Stimulated activated CD8-positive, alpha-beta memory T cell treated with anti-CD3 and anti-CD28 coated beads, Interleukin-2, amount 100 ng/mL, for 48 hours (primary cell): ENCODE measurements around the gene MTFR1L.
"Not testable (repeated sequence)": the region's sequence is repeated elsewhere in the genome, so short reads cannot be mapped to it uniquely, and the experiment has no call there.

Source experiments
- DNase-seq, 2 donors: peaks; one replicate each; pipeline ENCODE4 v3.0.0-alpha.2; 2020; ENCODE audit warnings: low read depth in 2 of 2

Gene MTFR1L

DNA sequence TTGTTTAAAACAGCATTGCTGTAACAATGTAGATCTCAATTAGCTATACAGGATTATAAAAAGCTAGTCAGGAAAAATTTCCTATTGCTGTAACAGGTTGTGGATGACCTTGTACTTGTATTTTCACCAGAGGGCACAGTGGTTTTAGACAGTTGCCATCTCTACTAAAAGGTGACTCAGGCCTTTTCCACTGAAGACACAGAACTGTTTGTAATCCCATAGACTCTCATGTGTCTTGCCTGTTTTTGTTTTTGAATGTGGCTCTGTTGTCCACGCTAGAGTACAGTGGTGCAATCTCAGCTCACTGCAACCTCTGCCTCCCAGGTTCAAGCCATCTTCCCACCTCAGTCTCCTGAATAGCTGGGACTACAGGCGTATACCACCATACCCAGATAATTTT lies 5.9 kb downstream of the MTFR1L start:
- no peak for DNase-seq

DNA sequence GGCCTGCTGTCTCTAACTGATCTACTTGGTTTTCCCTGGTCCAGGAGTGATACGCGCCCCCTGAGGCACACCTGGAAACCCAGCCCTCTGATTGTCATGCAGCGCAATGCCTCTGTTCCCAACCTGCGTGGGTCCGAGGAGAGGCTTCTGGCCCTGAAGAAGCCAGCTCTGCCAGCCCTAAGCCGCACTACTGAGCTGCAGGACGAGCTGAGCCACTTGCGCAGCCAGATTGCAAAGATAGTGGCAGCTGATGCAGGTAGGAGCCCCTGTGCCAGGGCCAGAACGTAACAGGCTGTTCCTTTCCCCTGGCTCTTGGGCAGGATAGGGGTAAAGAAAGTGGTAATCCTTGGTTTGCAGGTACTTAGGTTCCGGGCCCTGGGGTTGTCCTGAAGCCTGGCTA lies 6.8 kb downstream of the MTFR1L start:
- DNase-seq = no peak

DNA sequence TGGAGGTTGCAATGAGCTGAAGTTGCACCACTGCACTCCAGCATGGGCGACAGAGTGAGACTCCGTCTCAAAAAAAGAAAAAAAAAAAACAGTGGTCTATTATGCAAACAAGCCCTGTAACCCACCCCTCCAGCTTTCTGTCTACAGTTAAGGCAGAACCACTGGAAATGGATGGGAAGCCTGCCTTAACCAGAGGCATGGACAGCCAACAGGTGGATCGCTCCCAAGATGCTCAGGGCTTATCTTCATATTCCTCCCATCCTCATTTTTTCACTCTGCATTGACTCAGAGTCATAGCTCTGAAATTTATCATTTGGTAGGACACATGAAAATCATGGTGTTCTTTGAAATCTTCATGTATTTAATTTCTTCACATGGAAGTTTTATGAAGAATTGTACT lies 8.7 kb downstream of the MTFR1L start:
- no peak for DNase-seq

DNA sequence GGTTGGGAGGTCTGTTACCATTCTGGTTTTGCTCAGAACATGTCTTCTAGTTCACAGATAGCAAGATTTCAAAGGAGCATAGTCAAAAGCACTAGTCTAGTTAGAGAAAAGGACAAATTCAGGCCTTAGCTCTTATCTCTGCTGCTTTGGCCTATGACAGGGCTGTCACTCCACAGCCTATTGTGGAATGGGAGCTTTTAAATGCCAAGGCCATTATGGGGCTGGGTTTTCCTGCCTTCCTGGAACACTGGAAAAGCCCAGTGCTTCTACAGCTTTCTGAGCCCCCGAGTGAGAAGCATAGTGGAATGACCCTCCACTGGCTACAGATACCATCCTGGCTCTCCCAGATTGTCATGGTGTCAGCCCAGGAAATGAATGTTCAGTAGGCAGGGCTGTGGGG lies 9.3 kb downstream of the MTFR1L start:
- DNase-seq = no peak

DNA sequence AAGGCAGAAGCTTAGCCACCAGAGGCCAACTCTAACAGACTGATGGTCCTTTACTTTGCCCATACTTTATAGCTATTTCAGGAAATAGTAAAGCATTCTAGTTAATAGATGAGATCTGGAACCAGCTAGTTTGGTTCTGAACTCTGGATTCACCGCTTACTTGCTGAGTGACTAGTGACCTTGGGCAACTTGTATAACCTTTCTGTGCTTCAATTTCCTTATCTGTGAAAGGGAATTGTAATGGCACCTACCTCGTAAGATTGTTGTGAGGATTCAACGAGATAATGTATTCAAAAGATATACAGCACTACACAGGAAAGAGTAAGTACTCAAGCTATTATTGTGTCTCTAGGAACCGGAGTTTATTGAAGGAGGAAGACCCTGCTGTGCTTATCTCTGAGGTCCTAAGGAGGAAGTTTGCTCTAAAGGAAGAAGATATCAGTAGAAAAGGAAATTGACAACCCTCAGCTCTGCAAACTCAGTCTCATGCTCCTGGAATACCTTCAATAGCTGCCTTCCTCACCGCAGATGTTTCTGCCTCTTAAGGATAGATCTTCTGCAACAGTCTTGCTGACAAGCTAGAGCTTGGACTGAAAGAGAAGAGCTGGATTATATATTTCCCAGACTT lies 11.9 kb downstream of the MTFR1L start:
- no peak for DNase-seq

DNA sequence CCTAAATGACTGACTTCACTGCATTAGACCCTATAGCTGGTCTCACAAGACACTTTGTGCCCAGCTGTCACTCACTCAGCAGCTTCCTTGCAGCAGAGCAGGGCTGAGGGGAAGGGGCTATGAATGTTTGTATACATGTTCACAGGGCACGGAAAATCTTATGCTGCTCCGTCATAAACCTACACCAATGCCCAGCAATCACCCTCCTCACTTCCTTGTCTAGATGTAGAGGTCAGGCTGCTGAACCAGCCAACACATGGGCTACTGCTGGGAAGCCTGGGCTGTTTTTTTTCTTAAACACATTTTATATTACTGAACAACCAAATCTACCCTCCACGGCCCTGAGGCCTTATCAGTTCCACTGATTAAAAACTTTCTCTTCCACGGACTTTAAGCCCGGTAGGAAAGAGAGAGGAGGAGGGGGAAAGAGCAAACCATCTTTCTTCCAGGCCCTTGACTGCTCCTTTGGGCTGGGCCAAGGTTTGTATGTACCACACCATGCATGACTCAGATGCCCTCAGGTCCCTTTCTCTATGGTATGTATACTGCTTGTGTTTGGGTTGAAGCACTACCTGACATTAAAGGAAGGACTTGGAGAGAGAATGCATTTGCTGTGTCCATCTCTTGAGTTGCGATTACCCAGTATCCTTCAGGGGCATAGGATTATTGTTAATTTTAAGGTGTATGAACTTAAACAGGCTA lies 12.7 kb downstream of the MTFR1L start:
- DNase-seq = no peak

DNA sequence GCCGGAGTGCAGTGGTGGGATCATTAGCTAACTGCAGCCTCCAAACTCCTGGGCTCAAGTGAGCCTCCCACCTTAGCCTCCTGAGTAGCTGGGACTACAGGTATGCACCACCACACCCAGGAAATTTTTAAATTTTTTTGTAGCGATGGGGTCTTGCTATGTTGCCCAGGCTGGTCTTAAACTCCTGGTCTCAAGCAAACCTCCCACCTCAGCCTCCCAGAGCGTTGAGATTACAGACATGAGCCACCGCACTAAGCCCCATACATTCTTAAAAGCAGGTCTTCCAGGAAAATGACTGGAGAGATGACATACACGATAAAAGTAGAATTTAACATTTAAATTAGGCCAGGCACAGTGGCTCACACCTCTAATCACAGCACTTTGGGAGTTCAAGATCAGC lies 13.4 kb downstream of the MTFR1L start:
- no peak for DNase-seq

DNA sequence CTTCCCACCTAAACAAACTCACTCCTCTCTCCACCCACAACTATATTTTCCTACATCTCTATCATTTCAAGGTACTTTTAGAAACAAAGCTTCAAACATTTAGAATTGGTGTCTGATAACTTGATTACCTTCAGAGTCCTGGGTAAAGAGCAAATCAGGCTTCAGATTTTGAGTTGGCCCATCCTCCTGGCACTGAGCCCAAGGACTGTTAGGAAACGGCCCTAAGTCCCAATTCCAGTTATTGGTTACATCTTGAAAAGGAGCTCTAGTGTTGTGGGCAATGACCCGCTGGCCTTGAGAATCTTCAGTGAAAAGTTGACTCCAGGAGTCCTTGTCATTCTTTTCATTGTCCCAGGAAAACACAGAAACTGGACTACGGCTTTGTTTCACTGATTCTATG lies 15.1 kb downstream of the MTFR1L start:
- no peak for DNase-seq

DNA sequence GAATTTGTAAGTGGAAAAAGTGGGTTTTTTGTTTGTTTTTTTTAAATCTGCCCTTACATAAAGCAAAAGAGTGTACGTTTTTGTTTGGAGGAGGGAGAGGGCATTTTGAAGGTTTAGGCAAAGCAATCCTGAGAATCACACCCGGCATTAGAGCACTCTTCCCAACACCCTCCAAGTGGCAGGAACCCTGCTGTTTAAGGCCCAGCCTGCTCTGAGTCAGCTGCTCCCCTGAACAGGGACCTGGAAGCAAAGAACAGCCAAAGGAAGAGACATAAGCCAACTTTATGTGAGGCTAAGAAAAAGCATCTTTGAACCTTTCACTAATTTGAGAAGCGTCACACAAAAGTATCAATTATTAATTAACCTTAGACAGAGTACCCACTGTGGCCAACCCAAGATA lies 16.9 kb downstream of the MTFR1L start:
- no peak for DNase-seq

DNA sequence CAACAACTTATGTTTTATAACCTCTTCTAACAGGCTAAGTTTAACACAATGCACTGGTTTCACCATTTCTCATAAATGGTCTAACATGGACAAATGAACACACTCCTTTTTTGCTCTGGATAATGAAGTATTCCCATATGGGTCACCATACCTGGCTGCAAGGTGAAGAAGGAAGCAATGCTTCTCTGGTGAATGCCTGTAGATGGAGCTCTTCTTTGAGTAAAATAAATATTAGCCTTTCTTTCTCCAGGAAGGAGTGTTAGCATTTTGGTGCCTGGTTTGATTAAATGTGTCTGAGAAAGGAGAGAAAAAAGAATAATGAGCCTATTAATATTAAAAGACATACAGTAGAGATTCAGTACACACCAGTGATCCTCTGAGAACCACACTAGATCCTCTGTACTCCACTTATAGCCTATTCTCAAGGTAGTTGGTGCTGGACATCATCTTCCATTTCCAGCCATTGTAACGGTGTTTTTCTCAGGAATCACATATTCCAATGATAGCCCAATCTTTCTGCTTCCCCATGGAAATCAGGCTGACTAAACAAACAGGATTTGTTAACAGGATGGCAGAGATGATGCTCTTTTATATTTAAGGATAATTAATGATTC lies 17.6 kb downstream of the MTFR1L start:
- DNase-seq = no peak

DNA sequence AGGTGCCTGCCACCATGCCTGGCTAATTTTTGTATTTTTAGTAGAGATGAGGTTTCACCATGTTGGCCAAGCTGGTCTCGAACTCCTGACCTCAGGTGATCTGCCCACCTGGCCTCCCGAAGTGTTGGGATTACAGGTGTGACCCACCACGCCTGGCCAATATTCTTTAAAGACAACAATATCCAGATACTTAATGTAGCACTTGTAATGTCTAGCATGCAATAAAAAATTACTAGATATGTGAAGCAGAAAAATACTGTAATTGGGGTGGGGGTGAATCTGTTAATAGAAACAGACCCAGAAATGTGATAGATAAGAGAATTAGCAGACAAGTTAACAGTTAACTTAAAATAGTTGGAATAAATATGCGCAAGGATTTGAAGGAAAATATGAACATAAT lies 20.1 kb downstream of the MTFR1L start:
- not testable (repeated sequence) for DNase-seq

DNA sequence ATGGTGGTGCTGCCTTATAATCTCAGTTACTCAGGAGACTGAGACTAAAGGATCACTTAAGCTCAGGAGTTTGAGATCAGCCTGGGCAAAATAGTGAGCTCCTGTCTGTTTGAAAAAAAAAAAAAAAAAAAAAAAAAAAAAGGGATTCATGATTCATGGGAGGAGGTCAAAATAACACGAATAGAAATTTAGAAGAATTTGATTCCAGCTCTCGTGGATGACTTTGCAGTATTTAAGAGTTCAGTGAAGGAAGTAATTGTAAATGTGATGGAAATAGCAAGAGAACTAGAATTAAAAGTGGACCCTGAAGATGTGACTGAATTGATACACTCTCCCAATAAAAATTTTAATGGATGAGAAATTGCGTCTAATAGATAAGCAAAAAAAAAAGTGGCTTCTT lies 23.7 kb downstream of the MTFR1L start:
- no peak for DNase-seq

DNA sequence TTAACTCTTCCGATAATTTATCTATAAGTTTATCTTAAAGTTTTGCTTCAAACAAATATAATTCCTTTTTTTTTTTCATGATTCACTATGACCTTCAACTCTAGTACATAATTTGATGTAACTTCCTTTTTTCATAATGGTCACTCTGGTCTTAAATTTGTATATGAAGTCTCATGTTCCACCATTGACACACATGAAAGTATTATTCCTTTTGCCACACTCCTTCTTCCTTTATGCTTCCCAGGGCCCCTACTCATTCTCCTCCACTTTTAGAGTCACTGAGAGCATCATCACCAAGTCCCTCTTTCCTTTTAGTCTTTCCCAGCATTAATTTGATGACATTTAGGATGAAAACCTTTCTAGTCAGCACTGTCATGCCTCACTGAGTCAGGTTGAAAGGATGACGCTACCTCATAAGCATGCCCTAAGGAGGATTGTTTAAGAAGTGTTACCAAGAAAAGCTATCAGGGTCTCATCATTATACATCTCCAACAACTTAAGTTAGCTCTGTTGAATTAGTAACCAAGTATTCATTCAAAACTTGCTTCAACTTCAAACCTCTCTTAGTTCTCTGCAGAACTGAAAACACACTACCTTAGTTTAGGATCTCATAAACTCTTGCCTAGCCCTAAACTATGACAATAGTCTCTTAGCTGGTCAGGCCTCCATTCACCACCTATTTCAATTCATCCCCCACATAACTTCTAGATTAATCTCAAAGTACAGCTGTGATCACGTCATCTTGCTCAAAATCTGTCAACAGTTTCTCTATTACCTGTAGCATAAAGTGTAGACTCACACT lies 25.0 kb downstream of the MTFR1L start:
- no peak for DNase-seq

DNA sequence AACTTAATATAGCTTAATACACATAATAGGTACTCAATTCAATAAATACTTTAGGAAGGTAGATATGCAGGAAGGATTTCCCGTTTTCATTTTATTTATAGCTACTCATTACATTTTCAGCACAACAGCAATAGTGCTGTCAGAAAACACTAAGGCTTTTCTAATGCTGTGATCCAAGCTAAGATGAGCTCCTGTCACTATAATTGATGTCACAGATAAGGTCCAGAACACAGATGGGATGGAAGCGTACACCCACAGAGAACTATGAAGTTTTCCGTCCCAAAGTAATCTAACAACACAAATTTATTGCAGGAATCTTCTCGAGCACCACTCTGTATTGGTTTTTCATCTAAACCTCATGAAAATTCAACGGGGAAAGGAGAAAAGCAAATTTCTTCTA lies 25.9 kb downstream of the MTFR1L start:
- no peak for DNase-seq

DNA sequence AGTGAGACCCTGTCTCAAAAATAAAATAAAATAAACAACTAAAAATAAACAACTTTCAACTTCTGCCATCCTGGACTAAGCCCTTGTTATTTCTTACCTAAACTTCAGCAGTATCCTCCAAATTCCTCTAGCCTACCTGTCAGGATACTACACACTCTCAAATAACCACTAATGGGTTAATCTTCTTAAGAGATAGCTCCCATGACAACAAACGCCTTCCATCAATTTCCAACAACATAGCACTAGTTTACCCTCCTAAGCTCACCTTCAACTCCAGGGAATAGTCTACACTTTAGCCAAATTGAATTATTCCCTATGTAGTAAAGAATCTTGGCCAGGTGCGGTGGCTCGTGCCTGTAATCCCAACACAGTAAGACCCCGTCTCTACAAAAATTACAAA lies 28.2 kb downstream of the MTFR1L start:
- no peak for DNase-seq

DNA sequence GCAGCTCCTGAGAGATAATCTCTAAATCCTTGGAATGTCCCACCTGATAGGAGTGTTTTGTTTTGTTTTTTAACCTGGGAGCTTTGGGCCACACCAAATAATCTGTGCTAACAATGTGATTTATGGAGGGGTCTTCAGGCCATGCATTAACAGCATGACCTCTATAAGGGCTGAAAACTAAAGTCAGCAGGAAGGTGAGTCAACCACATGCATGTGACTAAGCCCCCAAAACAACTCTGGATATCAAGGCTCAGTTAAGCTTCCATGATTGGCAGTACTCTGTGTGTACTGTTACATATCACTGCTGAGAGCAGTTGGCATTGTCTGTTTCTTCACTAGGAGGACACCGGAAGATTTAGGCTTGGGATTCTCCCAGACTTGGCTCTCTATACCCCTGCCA lies 28.8 kb downstream of the MTFR1L start:
- no peak for DNase-seq

DNA sequence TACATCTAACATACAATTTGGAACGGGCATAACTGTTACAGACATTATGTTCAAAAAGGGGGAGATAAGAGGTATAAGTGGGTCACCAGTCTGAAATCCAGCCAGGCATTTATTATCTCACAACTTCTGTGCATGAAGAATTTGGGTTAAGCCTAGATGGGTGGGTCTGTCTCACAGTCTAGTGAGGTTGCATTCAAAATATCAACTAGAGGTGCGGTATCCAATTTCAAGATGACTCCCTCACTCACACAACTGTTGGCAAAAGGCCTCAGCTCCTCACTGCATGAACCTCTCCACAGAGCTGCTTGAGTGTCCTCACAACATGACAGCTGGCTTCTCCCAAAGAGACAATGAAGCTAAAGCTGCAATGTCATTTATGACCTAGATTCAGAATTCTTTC lies 34.8 kb downstream of the MTFR1L start:
- no peak for DNase-seq

DNA sequence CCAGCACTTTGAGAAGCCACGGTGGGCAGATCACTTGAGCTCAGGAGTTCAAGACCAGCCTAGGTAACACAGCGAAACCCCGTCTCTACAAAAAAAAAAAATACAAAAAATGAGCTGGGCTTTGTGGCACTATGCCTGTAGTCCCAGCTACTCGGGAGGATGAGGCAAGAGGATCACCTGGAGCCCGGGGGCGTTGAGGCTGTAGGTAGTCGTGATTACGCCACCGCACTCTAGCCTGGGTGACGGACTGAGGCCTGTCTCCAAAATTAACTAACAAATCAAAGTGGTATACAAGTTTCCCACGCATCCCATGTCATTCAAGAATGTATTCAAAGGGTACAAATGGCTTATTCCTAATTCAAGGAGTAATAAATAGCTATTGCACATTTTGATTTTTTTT lies 37.1 kb downstream of the MTFR1L start:
- DNase-seq = no peak

DNA sequence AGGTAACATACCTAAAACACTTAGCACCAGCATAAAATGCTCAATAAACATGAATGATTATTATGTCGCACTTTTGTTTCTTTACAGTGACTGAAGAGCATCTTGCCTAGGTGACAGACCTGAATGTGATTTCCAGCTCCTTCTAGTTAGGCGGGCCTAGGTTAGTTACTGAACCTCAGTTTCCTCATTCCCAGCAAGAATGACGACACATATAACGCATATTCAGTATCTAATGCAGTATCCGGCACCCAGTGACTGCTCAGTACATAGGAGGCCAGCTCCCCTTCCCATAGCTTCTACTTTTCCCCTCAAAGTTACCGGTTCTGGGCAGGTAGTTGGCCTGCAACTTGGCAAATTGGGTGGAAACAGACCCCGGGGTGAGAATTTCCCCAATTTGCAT lies 38.7 kb downstream of the MTFR1L start:
- no peak for DNase-seq

DNA sequence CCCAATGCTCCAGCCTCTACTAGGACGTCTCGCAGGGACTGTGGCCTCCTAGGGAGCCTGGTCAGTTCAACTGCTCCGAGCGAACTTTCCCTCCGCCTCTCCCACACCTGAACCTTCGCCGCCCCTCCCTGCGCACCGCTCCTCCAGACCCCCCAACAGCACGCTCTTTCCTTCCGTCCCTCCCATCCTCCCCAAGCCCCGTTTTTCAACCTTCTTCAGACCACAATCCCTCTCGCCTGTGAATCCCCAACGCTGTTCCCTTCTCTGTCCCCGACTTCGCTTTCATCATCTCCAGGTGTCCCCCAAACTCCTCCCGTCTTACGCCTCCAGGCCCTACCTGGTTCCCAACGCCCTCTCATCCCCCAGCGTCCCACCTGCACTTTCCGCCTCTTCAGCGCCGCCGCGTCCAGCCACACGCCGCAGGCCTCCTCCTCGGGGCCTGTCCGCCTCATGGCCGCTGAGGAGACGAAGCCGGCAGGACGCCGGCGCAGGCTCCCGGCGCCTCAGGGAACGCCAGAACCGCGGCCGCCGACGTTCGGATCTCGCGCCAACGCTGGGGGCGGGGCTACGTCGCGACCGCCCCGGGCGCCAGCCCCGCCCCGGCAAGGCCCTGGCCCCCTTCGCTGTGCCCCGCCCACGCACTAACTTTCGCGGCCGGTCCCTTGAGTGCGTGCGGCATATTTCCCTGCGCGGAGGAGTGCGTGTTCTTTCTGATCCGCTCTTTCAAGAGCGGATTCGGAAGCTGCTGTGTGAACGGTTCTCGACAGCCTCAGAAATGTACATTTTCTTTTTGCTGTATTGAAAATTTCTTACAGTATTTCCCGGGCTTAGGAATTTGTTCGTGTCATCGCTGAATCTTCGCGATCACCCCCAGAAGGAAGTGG lies 39.4 kb downstream of the MTFR1L start, which contains the start of gene AUNIP:
Gene AUNIP, minus strand, starts transcription at position 552 of the 884 bp plus-strand sequence. Its CDS starts 100 bp downstream, at position 452.
- DNase-seq = peak; percentile 86 to 93
